Small intestine (tissue), 7 donors: ENCODE data around the gene TANGO6. TPM values are rescaled to one million over a fixed set of nuclear protein-coding genes. Genes with fewer than 3 reads are reported as not detected.

Source experiments
- DNase-seq, 2 donors: peaks; one replicate each; pipeline versions ENCODE4 v3.0.0 to v3.0.0-alpha.2; 2013
- FAIRE-seq: peaks from 2 replicates; lab custom pipeline; 2012; peaks lifted over from hg19 to GRCh38; lab: Jason Lieb, UNC
- H3K27ac ChIP-seq, 3 donors: one replicate each; pipeline ENCODE4 v1.5.1; 2013; ENCODE audit warnings: low read length in 2 of 3, mild to moderate bottlenecking in 2 of 3, control low read depth in 1 of 3, inconsistent platforms in 1 of 3, low read depth in 1 of 3, moderate library complexity in 1 of 3
- H3K27me3 ChIP-seq, 3 donors: one replicate each; pipeline ENCODE4 v1.6.1; 2013; ENCODE audit warnings: low read length in 3 of 3, inconsistent platforms in 1 of 3; ENCODE audit not compliant: control insufficient read depth in 3 of 3, insufficient read depth in 3 of 3
- H3K36me3 ChIP-seq, 3 donors: one replicate each; pipeline ENCODE4 v1.6.1; 2013; ENCODE audit warnings: low read length in 3 of 3, inconsistent platforms in 1 of 3, low read depth in 1 of 3, mild to moderate bottlenecking in 1 of 3, moderate library complexity in 1 of 3; ENCODE audit not compliant: control insufficient read depth in 3 of 3, insufficient read depth in 2 of 3
- H3K4me1 ChIP-seq, 3 donors: one replicate each; pipeline ENCODE4 v1.6.1; 2013; ENCODE audit warnings: low read length in 2 of 3, inconsistent platforms in 1 of 3, low read depth in 1 of 3, mild to moderate bottlenecking in 1 of 3, moderate library complexity in 1 of 3; ENCODE audit not compliant: control insufficient read depth in 3 of 3, insufficient read depth in 2 of 3
- H3K4me3 ChIP-seq, 3 donors: one replicate each; pipeline ENCODE4 v1.5.1; 2013; ENCODE audit warnings: low read length in 3 of 3, control low read depth in 1 of 3, inconsistent platforms in 1 of 3, low read depth in 1 of 3, mild to moderate bottlenecking in 1 of 3, moderate library complexity in 1 of 3
- H3K9me3 ChIP-seq, 2 donors: one replicate each; pipeline ENCODE4 v1.6.1; 2013; ENCODE audit warnings: low read depth in 1 of 2, low read length in 1 of 2; ENCODE audit not compliant: control insufficient read depth in 2 of 2, insufficient read depth in 1 of 2
- WGBS, 3 donors: extraction: QIAGEN DNeasy Blood & Tissue Kit; methylation state at CpG; one replicate each; pipeline ENCODE4 v1.1.7; 2013; 5-methylcytosine and 5-hydroxymethylcytosine counted together
- polyA plus RNA-seq, 4 donors: library from polyadenylated mRNA; stranded (reverse) in 3 of 4; unstranded in 1 of 4; fragments of 200-250 nt in 3 of 4; fragments of 120-200 nt in 1 of 4; gene quantifications; one replicate each; pipeline versions ENCODE4 v1.2.1 to v1.2.3, GENCODE V29; 2013
- donor health status: healthy with polysubstance abuse.
- donor health status: control.
- donor health status: control.
- donor health status: Bipolar disorder and iron deficiency.
- donor health status: healthy.

The TANGO6 gene
- polyA plus RNA-seq, 4 donors = 0.67 to 7.7 (median 2.9) TPM

GRCh38 chr16:68844211-68844564 is 857 bp downstream of the TANGO6 start:
- no peaks in the 10 kb centered on the region for H3K9me3 ChIP-seq
- no peaks in the 10 kb centered on the region for H3K27me3 ChIP-seq
- peak overlapping the region; percentile 88 to 97 (median 88) for H3K4me3 ChIP-seq
- no peaks in the 10 kb centered on the region for H3K36me3 ChIP-seq
- 0 to 5% (median 4%) methylated on average over 6 of the region's 6 CpGs for WGBS, 3 donors
- no peak for FAIRE-seq
- DNase-seq = peak in 1 of 2 donors; percentile 5
- H3K27ac ChIP-seq = peak overlapping the region in 2 of 3 donors; percentile 63 to 76
- H3K4me1 ChIP-seq = peaks cover 0 to 4% (median 3%) of the 10 kb centered on the region in 3 donors

GRCh38 chr16:68848786-68849185 is 5.5 kb downstream of the TANGO6 start:
- DNase-seq (no peak), FAIRE-seq (no peak)
- Histone ChIP-seq H3K9me3 (no peaks in the 10 kb centered on the region), H3K4me1 (peaks cover 0 to 4% (median 3%) of the 10 kb centered on the region in 3 donors), H3K36me3 (no peaks in the 10 kb centered on the region), H3K27me3 (no peaks in the 10 kb centered on the region), H3K27ac (no peak overlapping the region), H3K4me3 (no peak overlapping the region)
- 84 to 96% (median 95%) methylated on average over 9 of the region's 9 CpGs for WGBS, 3 donors

DNA sequence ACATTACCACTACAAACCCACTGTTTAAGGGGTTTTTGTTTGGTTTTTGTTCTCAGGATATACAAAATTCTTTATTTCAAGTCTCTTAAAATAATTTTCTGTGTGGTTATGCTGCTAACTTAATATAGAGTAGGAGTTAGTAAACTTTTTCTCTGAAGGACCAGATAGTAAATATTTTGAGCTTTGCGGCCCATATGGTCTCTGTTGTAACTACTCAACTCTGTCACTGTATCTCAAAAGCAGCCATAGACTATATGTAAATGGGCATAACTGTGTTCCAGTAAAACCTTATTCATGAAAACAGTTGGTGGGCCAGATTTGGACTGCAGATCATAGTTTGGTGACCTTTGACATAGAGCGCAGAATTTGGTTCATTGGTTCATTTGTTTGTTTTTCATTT is 7.2 kb downstream of the TANGO6 start:
- no peak overlapping the region for H3K4me3 ChIP-seq
- no peaks in the 10 kb centered on the region for H3K27me3 ChIP-seq
- 94 to 100% (median 97%) methylated on average over 2 of the region's 2 CpGs for WGBS, 3 donors
- FAIRE-seq (no peak), DNase-seq (no peak)
- no peaks in the 10 kb centered on the region for H3K9me3 ChIP-seq
- no peak overlapping the region for H3K27ac ChIP-seq
- H3K36me3 ChIP-seq = no peaks in the 10 kb centered on the region
- no peaks in the 10 kb centered on the region for H3K4me1 ChIP-seq

DNA sequence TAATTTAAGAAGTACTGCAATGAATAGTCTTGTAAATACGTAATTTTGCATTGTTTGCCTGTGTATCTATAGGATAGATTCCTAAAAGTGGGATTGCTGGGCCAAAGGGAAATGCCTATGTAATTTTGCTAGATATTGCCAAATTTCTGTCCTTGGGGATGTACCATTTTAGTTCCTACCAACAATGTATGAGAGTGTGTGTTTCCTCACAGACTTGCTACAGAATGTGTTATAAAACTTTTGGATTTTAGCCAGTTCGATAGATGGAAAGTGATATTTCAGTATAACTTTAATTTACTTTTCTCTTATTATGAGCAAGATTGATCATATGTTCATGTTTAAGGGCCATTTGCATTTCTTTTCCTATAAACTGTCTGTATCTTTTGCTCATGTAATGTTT is 8.3 kb downstream of the TANGO6 start:
- WGBS, 3 donors = 78 to 93% (median 84%) methylated on average over 2 of the region's 2 CpGs
- H3K27ac ChIP-seq = no peak overlapping the region
- no peak overlapping the region for H3K4me3 ChIP-seq
- no peaks in the 10 kb centered on the region for H3K27me3 ChIP-seq
- H3K36me3 ChIP-seq = no peaks in the 10 kb centered on the region
- DNase-seq (no peak), FAIRE-seq (no peak)
- no peaks in the 10 kb centered on the region for H3K9me3 ChIP-seq
- no peaks in the 10 kb centered on the region for H3K4me1 ChIP-seq

- DNase-seq = no peak
- no peak for FAIRE-seq
- Histone ChIP-seq H3K27me3 (no peaks in the 10 kb centered on the region), H3K4me1 (no peaks in the 10 kb centered on the region), H3K4me3 (no peak overlapping the region), H3K36me3 (peaks cover 0 to 9% (median 3%) of the 10 kb centered on the region in 3 donors), H3K27ac (no peak overlapping the region), H3K9me3 (no peaks in the 10 kb centered on the region)
- 88 to 100% (median 94%) methylated on average over 1 of the region's 1 CpG for WGBS, 3 donors
Observed at GRCh38 chr16:68857479-68857878, 14.1 kb downstream of the TANGO6 start.

DNA sequence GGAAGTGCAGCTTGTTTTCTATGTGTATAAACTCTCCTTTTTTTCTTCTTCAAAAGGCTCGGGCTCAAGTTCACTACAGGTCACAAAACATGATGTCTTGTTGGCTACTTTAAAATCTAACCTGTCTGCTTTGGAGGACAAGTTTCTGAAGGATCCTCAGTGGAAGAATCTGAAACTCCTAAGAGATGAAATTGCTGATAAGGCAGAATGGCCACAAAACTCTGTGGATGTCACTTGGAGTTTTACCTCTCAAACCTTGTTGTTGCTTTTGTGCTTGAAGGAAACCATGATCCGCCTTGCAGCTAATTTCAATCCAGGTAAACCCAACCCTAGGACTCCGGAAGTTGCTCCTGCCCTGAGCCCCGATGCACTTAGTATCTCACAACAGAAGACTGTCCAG is 16.5 kb downstream of the TANGO6 start:
- Histone ChIP-seq H3K4me1 (no peaks in the 10 kb centered on the region), H3K9me3 (no peaks in the 10 kb centered on the region), H3K4me3 (no peak overlapping the region), H3K27me3 (no peaks in the 10 kb centered on the region), H3K36me3 (peaks cover 0 to 19% (median 3%) of the 10 kb centered on the region in 3 donors), H3K27ac (no peak overlapping the region)
- 91 to 96% (median 91%) methylated on average over 4 of the region's 4 CpGs for WGBS, 3 donors
- no peak for FAIRE-seq
- DNase-seq = no peak

DNA sequence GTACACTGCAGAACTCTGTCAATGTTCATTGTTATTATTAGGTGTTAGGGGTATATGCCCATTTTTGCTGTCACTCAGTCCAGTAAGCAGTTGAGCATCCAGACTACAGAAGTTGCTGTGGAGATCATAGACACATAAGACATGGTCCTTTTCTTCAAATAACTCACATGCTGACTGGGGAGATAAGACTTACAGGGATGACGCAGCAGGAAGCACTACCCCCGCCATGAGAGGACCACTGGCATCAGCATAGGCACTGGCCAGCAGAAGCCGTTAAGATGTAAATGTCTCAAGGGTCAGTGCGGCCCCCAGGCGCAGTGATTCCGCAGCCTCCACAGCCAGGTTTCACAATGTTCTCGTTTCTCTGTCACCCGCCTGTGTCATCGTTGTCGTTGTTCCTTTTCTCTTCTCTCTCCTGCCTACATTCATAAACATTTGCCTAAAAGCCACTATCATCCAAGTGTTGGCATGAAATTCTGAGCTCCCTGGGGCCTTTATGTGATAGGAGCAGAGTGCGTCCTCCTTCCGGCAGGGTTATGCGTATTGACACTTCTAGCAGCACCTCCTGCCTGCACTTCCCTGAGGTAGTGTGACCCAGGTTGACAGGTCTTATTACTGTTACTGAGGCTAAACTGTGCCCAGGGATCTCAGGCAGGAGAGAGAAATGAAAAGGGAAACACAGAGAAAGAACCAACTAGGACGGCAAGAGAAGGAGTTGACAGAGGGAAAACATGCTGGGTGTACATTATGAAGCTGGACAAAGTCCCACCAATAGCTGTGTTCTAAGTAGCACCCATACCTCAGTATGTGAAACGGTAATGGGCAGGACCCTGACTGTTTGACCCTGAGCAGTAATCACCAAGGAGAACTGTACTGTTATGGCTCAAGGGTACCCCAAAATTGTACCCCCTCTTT is 17.9 kb downstream of the TANGO6 start:
- Histone ChIP-seq H3K4me3 (no peak overlapping the region), H3K4me1 (no peaks in the 10 kb centered on the region), H3K9me3 (no peaks in the 10 kb centered on the region), H3K27ac (no peak overlapping the region), H3K36me3 (peaks cover 0 to 19% (median 3%) of the 10 kb centered on the region in 3 donors), H3K27me3 (no peaks in the 10 kb centered on the region)
- no peak for DNase-seq
- FAIRE-seq = no peak
- WGBS, 3 donors = 92 to 96% (median 93%) methylated on average over 15 of the region's 15 CpGs

GRCh38 chr16:68866933-68867332 is 23.6 kb downstream of the TANGO6 start:
- WGBS, 3 donors = 91 to 96% (median 93%) methylated on average over 6 of the region's 6 CpGs
- no peak for FAIRE-seq
- H3K36me3 ChIP-seq = peaks cover 0 to 18% (median 0%) of the 10 kb centered on the region in 3 donors

More at GRCh38 chr16:68866933-68867332, 23.6 kb downstream of the TANGO6 start:
- no peak for DNase-seq
- no peaks in the 10 kb centered on the region for H3K4me1 ChIP-seq
- H3K9me3 ChIP-seq = peaks cover 0 to under 1% of the 10 kb centered on the region in 2 donors
- no peaks in the 10 kb centered on the region for H3K27me3 ChIP-seq
- H3K4me3 ChIP-seq = no peak overlapping the region
- no peak overlapping the region for H3K27ac ChIP-seq
